ENCODE results near the gene SDCCAG8.

Gene SDCCAG8

DNA sequence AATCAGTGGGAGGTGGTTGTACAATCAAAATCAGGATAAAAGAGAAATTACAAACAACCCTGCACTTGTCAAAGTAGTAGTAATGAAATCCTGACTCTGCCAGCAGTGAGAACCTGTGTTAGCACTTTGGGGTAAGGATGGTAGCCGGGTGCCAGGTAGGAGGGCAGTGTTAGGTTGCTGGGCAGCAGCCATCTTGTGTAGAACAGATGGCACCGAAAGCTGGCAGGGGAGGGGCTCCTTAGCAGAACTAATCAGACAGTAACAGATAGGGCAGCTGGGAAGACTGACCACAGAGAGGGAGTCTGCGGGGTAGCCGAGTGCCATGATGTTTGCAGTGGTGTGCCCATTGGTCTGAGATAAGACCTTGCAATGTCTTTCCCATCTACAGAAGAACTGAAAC, 137.3 kb downstream of the SDCCAG8 start:
- no peak for DNase-seq (ENCODE audit: low spot score)

DNA sequence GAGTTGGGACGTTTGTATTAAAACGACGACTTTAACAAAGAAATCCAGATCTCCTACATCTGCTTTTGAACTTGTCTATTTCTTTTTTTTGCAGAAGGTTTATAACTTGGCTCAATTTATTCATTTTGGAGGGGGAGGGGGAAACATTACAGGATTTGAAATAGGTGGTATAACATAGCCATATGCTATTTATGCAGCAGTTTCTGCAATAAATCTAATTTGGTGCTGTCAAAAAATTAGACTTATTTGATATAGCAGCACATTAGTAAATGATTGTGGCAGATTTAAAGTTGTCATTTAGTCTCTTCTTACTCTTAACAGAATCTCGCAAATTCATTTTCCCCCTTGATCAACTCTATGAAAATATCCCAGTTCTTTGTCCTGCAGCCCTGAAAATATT, 138.2 kb downstream of the SDCCAG8 start:
- no peak for DNase-seq (ENCODE audit: low spot score)

DNA sequence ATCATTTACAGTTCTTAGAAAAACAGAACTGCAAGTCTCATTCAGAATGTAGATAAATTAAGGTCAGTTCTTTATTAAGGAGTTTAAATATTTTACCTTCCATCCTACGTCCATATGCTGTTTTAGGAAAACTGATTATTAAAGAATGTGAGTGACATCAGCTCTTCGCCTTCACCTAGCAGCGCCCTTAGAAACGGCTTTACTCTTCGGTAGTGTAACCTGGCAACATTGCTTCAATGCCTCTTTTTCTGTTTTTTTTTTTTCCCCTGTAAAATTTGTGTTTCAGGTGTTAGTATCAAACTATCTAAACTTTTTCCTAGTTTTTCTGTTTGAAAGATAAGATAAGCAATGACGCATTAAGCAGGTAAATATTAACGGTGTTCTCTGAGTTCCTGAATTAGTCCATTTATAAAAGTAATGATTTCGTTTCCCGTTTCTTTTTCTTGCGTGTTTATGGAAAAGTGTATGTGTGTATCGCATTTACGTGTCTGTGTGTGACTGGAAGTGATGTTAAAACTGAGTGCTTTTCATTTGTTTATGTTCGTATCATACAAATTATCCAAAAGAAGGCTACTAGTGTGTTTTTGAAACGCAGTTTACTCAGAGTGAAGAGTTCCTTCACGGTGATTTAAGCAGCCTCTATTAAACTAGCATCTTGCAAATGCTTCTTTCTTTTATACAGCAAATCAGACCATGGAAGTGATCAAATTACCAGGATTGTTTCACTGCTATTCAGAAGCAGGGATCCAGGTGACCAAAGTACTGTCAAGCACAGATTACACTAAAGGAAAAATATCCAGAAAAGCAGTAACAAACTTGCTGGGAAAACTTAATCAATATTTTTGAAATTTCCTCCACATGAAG, 139.0 kb downstream of the SDCCAG8 start:
- no peak for DNase-seq (ENCODE audit: low spot score)

DNA sequence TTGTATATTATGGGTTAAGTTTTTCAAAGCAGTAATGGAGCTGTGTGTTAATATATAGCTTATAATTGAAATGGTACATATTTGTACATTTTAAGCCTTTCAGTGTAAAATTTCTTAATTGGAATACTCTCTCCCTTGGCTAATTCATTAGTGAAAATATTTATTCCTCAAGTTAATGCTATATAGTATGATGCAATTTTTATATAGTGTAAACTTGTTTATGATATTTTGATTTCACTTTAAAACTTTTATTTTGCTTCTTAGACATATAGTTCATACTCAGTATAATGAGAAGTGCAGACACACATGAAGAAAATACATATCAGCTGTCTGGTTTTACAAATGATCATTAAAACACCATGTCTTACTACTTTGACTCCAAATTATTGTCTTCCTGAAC, 140.6 kb downstream of the SDCCAG8 start:
- no peak for DNase-seq (ENCODE audit: low spot score)

DNA sequence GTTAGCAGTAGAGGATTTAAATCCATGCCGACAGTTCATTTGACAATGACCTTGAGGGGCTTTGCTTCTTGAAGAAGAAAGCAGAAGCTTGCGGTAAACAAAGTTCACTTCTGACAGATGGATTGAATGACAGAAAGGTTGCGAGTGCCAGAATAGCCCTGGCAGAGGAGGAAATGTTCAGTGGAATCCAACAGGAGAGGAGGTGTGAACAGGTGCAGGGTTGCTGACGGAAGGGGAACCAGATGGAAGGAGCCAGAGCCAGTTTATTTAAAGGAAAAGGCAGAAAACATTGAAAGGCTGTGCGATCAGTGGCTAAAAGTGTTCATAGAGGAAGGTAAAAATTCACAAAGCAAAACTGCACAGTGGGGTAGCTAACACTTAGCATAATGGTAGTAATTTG, 141.0 kb downstream of the SDCCAG8 start:
- DNase-seq (ENCODE audit: low spot score): no peak

DNA sequence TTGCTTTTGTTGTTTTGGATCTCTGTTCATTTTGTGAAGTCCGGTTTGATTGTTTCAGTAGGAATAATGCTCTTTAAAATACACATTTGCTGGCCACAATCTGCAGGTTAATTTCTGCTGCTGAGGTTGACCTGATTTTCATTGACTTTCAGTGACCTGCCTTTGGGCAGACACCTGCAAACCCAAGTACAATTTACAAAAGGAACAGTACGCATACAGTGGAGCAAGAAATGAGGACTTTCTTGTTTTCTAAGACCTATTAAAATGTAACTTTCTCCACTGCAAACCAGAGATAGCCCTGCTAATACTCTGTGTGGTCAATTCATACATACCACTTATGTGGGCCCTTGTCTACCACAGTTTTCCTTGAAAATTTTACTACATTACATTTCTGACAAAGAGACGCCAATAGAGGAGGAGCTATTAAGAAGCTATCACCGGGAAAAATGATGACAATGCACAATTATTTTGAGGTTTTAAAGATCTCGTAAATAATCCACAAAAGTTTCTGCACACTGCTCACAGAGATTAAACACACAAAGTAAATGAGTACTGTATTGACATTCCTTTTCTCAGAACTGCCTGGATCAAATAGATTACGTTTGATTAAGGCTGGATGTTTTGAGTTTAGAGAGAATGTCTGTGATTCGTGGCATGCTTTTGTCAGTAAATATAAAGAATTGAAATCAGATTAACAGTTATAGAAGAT, 141.9 kb downstream of the SDCCAG8 start:
- DNase-seq (ENCODE audit: low spot score): no peak

DNA sequence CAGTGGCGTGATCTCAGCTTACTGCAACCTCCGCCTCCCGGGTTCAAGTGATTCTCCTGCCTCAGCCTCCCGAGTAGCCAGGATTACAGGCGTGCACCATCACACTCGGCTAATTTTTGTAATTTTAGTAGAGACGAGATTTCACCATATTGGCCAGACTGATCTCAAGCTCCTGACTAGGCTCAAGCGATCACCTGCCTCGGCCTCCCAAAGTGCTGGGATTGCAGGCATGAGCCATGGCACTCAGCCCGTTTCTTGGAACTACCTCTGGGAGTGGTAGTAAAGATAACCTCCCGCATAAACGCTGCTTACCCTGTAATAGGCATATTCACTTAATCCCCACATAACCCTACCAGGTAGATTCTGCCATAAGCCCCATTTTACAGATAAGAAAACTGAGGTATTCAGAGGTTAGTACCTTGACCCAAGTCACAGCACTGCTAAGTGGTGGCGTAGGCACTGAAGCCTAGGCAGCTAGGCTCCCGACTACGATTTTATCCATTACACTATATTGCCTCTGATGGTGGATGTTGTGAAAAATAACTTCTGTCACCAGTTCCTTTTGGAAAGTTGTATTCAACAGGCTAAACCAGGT, 143.8 kb downstream of the SDCCAG8 start:
- DNase-seq (ENCODE audit: low spot score): no peak

DNA sequence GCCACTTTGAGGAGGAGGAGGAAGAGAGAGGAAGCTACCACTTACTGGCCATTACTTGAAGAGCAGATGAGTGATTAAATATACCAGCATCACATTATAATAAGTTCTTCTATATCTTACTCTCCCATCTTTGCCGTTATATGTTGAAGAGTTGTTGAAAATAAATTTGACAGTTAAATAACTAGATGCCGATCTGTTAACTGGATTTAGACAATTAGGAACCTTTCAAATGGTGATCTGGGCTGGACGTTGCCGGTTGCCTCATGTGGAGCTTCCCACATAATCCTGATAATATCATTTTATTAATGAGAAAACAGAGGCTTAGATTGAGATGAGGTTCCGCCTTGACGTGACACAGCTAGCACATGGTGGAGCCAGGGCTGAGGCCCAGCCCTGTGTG, 147.0 kb downstream of the SDCCAG8 start:
- no peak for DNase-seq (ENCODE audit: low spot score)

DNA sequence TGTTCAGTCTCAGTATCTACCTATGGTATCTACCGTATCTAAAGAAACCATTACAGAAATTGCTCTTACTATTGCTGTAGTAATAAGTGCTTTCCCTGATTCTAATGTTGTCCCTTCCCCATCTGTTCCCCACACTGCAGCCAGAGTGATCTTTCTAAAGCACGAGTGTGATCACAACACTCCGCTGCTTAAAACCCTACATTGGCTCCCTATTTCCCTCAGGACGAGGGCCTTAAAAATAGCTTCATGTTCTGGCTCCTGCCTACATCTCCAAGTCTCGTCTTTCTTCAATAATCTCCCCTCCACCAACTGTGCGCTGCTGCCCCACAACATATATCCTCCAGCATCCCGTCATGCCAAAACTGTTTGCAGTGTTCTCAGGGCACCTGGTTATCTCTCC, 150.6 kb downstream of the SDCCAG8 start:
- no peak for DNase-seq (ENCODE audit: low spot score)

DNA sequence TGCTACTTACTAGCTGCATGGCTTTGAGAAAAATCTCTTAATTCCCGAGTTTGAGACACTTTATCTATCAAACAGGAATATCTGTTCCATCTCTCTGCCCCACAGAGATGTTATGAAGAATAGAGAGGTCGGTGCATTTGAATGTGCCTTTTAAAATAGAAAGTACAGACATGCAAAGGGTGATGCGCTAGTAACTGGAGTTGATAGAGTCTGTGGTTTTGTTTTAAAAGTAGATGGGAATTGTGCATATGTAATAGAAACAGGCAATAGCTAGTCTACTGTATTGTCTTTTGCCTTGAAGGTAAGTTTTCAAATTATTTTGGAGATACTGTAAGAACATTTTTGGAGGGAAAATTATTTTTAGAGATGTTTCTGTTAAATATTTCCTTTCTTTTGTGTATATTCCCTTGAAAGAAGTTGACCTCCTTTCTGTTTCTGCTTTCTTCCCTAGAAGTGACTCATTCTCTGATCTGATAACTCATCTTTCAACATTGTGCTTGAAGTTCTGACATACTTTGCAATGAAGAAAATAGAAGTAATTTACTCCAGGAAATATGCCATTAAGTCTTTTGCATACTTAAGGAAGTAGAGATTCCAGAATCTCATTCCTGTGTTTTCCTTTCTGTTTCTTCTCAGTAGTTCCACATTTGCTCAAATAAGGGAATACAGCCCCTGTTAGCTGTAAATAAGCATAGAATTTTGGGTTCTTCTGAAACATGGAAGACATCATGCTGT, 151.6 kb downstream of the SDCCAG8 start:
- no peak for DNase-seq (ENCODE audit: low spot score)

DNA sequence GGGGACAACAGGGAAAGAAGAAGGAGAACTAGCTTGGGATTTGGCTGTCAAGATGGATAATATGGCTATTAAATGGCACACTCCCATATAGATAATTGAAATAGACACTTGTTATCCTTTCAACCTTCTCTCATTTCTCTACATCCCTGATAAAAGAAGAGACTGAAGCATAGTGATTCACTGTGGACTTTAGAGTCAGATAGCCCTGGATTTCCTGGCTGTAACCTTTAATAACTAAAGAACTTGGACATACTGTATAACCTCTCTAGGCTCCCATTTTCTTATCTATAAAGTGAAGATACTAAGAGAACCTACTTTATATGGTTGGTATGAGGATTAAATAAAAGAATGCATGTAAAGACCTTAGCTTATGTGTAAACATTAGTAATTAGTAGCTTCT, 152.6 kb downstream of the SDCCAG8 start:
- DNase-seq (ENCODE audit: low spot score): no peak

DNA sequence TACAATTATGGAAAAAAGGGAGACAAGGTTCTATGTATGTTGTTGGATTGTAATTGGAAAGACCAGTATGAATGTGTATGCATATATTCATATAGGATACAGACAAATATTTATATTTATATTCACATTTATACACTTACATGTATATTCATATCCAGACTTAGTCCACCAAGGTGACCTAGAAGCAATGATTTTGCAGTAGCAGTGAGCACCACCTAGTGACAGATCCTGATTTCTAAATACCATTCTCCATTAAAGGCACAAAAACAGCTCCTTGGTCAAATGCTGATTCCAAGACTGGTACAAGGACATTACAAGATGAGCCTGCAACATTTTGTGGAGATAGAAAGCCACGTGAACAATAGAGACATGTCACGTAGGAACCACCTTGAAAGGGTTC, 153.4 kb downstream of the SDCCAG8 start:
- no peak for DNase-seq (ENCODE audit: low spot score)

DNA sequence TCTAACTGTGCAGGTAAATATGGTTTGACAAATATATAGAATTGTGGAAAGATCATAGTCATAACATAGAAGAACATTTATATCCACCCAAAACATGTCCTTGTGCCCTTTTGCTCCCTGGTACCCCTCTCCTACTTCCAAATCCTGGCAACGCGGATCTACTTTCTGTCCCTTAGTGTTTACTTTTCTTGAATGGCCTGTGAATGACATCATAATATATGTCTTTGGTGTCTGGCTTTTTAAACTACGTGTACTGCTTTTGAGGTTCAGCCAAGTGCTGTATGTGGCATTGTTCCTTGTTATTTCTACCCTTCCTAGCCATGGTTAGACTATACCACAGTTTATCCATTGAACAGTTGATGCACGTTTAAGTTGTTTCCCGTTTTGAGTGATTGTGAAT, 155.6 kb downstream of the SDCCAG8 start:
- no peak for DNase-seq (ENCODE audit: low spot score)

DNA sequence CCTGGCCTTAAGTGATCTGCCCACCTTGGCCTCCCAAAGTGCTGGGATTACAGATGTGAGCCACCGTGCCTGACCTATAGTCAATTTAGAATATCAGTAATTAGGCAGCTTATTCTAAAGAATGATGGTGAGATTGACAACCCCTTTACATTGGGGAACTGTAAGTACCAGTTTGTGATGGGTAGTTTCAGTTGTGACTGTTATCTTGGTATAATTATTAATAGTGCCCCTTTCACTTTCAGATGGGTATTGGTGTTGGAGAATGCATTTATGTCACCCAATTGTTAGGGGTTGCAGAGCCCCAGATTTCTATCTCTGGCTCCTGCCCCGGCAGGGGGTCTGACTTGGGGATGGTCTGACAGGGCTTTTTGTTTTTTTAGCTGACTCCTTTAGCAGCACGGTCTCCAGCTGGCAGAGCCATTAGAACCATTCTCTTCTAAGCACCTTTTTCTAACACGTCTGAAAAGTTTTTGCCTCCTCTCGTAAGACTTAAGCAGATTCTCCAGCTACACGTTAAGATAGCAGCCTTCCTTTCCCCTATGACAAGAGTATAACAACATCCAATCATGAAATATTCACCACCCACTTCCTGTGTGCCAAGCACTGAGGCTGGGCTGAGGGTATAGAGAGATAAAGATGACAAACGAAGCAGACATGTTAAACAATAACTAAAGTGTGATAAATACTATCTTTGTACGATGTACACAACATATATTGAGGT, 157.8 kb downstream of the SDCCAG8 start:
- DNase-seq (ENCODE audit: low spot score): no peak

DNA sequence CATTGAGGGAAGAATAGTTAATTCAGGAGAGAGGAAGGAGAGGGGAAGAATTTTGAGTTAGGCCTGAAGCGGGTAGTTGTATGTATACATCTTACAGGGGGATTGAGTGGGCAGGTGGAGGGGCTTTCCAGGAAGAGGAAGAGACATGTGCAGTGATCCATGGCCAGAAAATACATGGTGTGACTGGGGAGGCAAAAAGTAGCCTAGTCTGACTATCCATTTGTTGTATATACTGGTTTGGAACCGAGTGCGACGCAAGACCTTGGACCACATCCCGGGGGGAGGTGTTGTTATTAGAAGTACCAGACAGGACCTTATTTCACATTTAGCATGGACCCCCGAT, 158.3 kb downstream of the SDCCAG8 start:
- DNase-seq (ENCODE audit: low spot score): no peak

DNA sequence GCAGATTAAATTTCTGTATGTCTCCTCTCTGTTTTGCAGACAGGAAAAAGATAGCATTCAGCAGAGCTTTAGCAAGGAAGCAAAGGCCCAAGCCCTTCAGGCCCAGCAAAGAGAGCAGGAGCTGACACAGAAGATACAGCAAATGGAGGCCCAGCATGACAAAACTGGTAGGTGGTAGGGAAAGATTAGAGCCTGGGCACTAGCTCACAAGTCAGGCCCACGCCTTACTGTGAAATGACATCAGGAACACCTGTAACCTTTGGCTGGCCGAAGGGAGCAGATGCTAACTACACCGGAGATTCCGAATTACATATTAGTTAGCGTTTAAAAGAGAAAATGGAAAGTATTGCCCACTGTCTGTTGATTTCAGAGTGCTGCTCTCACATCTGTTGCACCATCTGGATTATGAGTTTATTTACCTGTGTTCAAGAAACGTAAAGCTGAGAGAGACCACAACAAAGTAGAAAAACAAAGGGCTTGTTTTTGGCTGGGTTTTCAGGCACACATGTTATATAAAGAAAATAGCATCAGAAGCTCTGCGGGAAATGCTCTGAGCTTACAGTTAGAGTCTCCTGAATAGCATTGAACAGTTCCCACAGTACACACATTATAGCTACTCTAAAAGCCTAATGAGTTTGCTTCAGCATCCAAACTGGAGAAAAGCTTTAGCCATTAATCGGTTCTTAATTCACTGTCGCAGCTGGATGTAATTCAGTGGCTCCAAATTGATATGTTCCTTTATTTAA, 160.0 kb downstream of the SDCCAG8 start:
- DNase-seq (ENCODE audit: low spot score): no peak

DNA sequence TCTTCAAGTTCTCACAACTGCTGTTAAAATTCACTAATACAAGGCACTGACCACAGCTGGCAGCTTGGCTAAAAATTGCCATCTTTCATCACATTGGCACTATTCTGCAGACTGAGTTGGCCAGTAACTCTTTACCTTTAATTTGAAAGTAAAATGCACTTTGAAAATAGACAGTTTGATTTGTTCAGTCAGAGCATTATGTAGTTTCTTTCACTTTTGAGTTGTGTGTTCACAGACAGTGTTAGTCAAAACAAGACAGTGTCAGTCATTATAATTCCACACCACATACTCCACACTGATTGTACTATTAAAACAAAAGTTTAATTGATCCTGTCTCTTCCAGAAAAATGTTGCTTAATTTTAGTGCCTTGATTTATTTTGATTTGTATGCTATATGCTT, 160.7 kb downstream of the SDCCAG8 start:
- DNase-seq (ENCODE audit: low spot score): no peak

DNA sequence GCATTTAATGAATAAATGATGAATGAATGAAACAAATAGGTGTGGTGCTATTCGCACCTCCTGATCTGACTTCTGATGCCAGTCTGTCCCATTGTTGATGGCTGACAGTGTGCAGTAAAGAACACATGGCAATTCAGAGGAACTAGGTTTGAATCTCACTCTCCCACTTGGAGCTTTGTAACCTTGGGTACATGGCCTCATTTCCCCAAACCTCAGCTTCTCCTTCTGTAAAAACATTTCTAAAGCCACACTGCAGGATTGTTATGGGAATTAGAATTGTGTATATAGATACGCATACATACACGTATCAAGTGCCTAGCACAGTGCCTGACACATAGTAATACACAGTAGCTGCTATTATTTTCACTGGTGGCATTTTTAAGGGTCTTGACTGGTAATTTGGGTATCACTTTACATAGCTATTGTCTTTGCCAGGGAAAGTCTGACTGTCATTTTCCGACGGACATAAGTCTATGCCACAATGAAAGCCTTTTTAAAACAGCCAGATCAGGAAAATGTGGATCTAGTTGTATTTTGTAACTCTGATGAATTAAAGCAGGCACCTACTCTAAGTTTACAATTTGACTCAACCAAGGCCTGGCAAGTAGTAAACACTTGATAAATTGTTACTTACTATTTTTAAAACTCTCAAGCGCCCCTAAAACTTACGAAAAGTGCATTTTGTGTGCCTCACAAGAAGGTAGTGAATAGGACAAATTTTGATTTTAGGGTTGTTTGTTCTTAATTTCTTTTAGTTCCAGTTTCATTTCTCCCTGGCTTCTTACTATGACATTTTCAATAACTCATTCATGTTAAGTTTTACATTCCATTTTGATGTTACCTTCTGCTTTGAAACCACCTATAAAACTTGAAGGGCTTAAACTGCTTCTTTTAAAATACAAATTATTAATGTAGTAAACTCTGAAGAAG, 164.4 kb downstream of the SDCCAG8 start:
- no peak for DNase-seq (ENCODE audit: low spot score)

DNA sequence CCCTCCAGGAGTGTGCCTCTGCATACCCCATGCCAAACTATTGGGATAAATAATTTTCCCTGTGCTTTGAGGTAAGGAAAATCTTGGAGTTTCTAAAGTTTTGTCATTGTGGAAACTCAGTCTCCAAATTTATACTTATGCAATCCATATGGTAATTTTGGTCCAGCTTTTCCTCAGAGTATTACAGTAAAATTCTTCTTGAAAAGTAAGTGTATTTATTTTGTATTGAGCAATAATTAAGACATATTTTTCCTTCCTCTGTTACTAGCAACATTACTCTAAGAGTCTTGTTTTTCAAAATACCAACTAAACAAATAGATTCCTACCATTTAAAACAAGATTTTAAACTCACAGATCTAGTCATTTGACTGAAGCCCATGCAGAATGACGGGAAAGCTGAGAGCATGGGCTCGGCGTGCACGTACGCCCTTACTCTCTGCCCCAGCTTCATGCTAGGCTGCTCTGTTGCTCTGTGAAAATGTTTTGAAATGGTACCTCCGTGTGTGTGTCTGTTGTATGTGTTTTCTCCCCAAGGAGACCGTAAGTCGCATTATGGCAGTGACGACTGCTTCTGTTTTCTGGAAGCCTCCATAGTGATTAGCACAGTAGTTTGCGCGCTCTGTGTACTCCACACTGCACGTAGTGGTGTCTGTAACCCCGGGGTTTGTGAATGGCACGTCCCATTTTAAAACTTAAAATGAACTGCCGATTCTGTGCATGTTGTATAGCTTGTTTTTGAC, 165.3 kb downstream of the SDCCAG8 start:
- no peak for DNase-seq (ENCODE audit: low spot score)

All from RKO (cell line).